Measurements from ENCODE around the gene MECP2.

The MECP2 gene

DNA sequence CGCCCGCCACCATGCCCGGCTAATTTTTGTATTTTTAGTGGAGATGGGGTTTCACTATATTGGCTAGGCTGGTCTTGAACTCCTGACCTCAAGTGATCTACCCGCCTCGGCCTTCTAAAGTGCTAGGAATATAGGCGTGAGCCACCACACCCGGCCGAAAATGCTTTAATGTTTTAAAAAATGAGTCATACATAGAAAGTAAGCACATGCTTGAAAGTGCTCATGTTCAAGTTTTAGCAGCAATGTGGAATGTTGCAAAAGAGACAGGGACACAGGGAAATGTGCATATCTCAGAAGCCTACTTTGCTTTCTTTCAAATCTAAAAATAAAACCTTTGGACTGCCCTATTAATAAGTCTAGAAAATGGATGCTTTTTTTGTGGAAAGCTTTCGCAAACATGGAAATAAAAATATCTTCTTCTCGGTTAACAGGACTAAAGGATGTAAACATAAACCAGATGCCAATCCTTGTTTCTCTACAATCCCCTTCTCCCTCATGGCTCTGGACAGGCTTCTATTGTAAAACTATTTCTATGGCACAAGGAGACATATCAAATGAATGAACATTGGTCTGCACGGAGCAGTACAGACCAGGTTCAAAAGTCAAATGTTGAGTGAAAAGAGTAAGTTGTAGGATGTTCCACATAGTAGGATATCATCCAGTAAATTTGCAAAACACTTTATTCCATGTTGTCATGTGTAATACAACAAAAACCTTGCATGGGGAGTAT is 15.0 kb downstream of the MECP2 start:
- H3K4me3 ChIP-seq (ENCODE audit: low read length), result no peak overlapping the region
- peak; percentile 78 for DNase-seq (ENCODE audit: low read depth)
- TF ChIP-seq, protein P1, sequence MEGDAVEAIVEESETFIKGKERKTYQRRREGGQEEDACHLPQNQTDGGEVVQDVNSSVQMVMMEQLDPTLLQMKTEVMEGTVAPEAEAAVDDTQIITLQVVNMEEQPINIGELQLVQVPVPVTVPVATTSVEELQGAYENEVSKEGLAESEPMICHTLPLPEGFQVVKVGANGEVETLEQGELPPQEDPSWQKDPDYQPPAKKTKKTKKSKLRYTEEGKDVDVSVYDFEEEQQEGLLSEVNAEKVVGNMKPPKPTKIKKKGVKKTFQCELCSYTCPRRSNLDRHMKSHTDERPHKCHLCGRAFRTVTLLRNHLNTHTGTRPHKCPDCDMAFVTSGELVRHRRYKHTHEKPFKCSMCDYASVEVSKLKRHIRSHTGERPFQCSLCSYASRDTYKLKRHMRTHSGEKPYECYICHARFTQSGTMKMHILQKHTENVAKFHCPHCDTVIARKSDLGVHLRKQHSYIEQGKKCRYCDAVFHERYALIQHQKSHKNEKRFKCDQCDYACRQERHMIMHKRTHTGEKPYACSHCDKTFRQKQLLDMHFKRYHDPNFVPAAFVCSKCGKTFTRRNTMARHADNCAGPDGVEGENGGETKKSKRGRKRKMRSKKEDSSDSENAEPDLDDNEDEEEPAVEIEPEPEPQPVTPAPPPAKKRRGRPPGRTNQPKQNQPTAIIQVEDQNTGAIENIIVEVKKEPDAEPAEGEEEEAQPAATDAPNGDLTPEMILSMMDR (conservative IDR thresholded peaks at IDR 0.05; ENCODE audit: low read length), result no peak

- H3K4me3 ChIP-seq (ENCODE audit: low read length), result no peak overlapping the region
- TF ChIP-seq, protein P1 (conservative IDR thresholded peaks at IDR 0.05; ENCODE audit: low read length), result no peak
- no peak for DNase-seq (ENCODE audit: low read depth)
Observed at GRCh38 chrX:154077101-154077500, 20.4 kb downstream of the MECP2 start.

DNA sequence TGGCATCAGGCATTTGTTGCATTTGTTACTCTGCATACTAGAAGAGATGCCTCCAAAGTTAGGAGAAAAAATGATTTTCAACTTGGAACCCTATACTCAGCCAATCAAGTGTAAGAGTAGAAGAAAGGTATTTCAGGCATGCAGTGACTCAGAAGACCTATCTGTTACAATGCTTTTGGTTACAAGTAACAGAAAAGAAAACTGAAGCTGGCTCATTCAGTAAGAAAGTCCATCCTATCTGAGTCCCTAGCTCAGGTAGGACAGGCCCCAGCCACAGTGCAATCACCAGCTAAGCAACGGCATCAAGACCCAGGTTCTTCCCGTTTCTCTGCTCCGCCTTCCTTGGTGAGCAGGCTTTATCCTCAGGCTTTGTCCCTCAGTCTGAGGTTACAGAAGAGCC is 23.3 kb downstream of the MECP2 start:
- TF ChIP-seq, protein P1 (conservative IDR thresholded peaks at IDR 0.05; ENCODE audit: low read length), result no peak
- DNase-seq (ENCODE audit: low read depth), result peak; percentile 72
- no peak overlapping the region for H3K4me3 ChIP-seq (ENCODE audit: low read length)

GRCh38 chrX:154072192-154072591 is 25.3 kb downstream of the MECP2 start:
- no peak for DNase-seq (ENCODE audit: low read depth)
- TF ChIP-seq, protein P1 (conservative IDR thresholded peaks at IDR 0.05; ENCODE audit: low read length), result no peak
- H3K4me3 ChIP-seq (ENCODE audit: low read length), result no peak overlapping the region

GRCh38 chrX:154068560-154068959 is 29.0 kb downstream of the MECP2 start:
- no peak for DNase-seq (ENCODE audit: low read depth)
- TF ChIP-seq, protein P1 (conservative IDR thresholded peaks at IDR 0.05; ENCODE audit: low read length), result no peak
- H3K4me3 ChIP-seq (ENCODE audit: low read length), result no peak overlapping the region

DNA sequence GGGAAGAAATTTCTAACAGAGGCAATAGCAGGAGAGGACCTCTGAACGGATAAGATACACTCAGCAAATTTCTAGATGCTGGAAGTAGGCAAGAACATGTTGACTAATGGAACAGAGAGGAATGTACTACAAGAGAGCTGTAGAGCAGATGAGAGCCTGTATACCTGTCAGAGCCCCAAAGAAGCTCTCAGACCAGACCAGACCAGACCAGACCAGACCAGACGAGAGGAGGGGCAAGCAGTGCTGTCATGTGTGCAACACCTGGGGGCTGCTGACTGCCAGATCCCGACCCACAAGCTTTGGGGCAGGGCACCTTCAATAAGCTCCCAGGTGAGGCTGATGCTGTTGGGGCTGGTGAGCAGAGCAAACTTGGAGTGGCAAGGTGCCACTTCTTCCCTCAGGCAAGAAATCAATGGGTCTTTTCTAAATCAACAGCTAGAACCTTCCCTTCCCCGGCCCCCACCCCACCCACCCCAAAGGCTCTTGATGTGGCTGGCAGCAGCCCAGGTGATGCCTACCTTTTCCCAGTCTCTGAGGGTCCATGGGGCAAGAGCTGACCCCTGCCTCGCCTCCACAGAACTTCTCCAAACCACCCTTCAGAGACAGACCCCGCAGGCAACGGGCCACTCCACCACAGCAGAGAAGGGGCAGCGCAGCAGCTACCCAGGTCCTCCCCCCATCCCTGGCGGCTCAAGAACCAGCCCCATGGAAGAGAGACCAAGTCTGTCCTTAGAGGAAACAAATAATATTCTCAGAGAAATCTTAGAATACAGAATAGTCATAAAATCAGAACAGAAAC is 32.7 kb downstream of the MECP2 start:
- TF ChIP-seq, protein P1 (conservative IDR thresholded peaks at IDR 0.05; ENCODE audit: low read length), result no peak
- DNase-seq (ENCODE audit: low read depth), result no peak

GRCh38 chrX:154063234-154063633 is 34.3 kb downstream of the MECP2 start:
- DNase-seq (ENCODE audit: low read depth), result no peak
- no peak overlapping the region for H3K4me3 ChIP-seq (ENCODE audit: low read length)

More for the DNA sequence above, 32.7 kb downstream of the MECP2 start:
- H3K4me3 ChIP-seq (ENCODE audit: low read length), result no peak overlapping the region

More at GRCh38 chrX:154063234-154063633, 34.3 kb downstream of the MECP2 start:
- TF ChIP-seq, protein P1 (conservative IDR thresholded peaks at IDR 0.05; ENCODE audit: low read length), result no peak

All from AG10803 (cell line).